Measurements from ENCODE around the gene SLC16A2. TPM values are rescaled to one million over a fixed set of nuclear protein-coding genes. Genes with fewer than 3 reads are reported as not detected.

The SLC16A2 gene
- polyA plus RNA-seq (2012; ENCODE audit: low read depth, missing spikeins): not detected

- no peak for TF ChIP-seq POU2F2 (IDR thresholded peaks at IDR 0.05; ENCODE audit: low read depth, low read length)
- DNase-seq (ENCODE audit: insufficient read length, low spot score): peak; percentile 45
- peak; percentile 55 for FAIRE-seq
These were observed at the start of gene SLC16A2 for GRCh38 chrX:74421036-74421739. SLC16A2 (plus strand) TSS chrX:74421493; CDS start chrX:74421638, 145 bp downstream.

GRCh38 chrX:74372272-74372671 lies 49.0 kb upstream of the SLC16A2 start:
- no peak for TF ChIP-seq POU2F2 (IDR thresholded peaks at IDR 0.05; ENCODE audit: low read depth, low read length)
- TF ChIP-seq SPI1 (IDR thresholded peaks at IDR 0.05; ENCODE audit: low read depth, low read length): no peak
- no peak for TF ChIP-seq POLR2A (IDR thresholded peaks at IDR 0.05; ENCODE audit: low read depth, low read length)
- no peak for TF ChIP-seq TAF1 (IDR thresholded peaks at IDR 0.05; ENCODE audit: low read depth, low read length)
- no peak for TF ChIP-seq PAX5 (IDR thresholded peaks at IDR 0.05; ENCODE audit: insufficient read depth, low read length, severe bottlenecking)
- TF ChIP-seq POLR2AphosphoS5 (IDR thresholded peaks at IDR 0.05; ENCODE audit: low read depth, low read length): no peak
- FAIRE-seq (no peak), DNase-seq (ENCODE audit: insufficient read length, low spot score) (no peak)

- DNase-seq (ENCODE audit: insufficient read length, low spot score) (no peak), FAIRE-seq (no peak)
- TF ChIP-seq TAF1 (IDR thresholded peaks at IDR 0.05; ENCODE audit: low read depth, low read length) (no peak), POU2F2 (IDR thresholded peaks at IDR 0.05; ENCODE audit: low read depth, low read length) (no peak), SPI1 (IDR thresholded peaks at IDR 0.05; ENCODE audit: low read depth, low read length) (no peak), POLR2AphosphoS5 (IDR thresholded peaks at IDR 0.05; ENCODE audit: low read depth, low read length) (no peak), POLR2A (IDR thresholded peaks at IDR 0.05; ENCODE audit: low read depth, low read length) (no peak)
These were observed 44.0 kb upstream of the SLC16A2 start for GRCh38 chrX:74377282-74377681.

- no peak for TF ChIP-seq TAF1 (IDR thresholded peaks at IDR 0.05; ENCODE audit: low read depth, low read length)
- no peak for TF ChIP-seq POU2F2 (IDR thresholded peaks at IDR 0.05; ENCODE audit: low read depth, low read length)
- TF ChIP-seq POLR2A (IDR thresholded peaks at IDR 0.05; ENCODE audit: low read depth, low read length): no peak
- TF ChIP-seq SPI1 (IDR thresholded peaks at IDR 0.05; ENCODE audit: low read depth, low read length): no peak
- no peak for TF ChIP-seq PAX5 (IDR thresholded peaks at IDR 0.05; ENCODE audit: insufficient read depth, low read length, severe bottlenecking)
- no peak for TF ChIP-seq POLR2AphosphoS5 (IDR thresholded peaks at IDR 0.05; ENCODE audit: low read depth, low read length)
- DNase-seq (ENCODE audit: insufficient read length, low spot score) (peak; percentile 7), FAIRE-seq (peak; percentile 92)
These were observed 38.7 kb upstream of the SLC16A2 start for GRCh38 chrX:74382613-74383012.

- TF ChIP-seq POLR2A (IDR thresholded peaks at IDR 0.05; ENCODE audit: low read depth, low read length): no peak
- no peak for TF ChIP-seq POU2F2 (IDR thresholded peaks at IDR 0.05; ENCODE audit: low read depth, low read length)
- TF ChIP-seq TAF1 (IDR thresholded peaks at IDR 0.05; ENCODE audit: low read depth, low read length): no peak
- no peak for TF ChIP-seq POLR2AphosphoS5 (IDR thresholded peaks at IDR 0.05; ENCODE audit: low read depth, low read length)
- no peak for TF ChIP-seq PAX5 (IDR thresholded peaks at IDR 0.05; ENCODE audit: insufficient read depth, low read length, severe bottlenecking)
- TF ChIP-seq SPI1 (IDR thresholded peaks at IDR 0.05; ENCODE audit: low read depth, low read length): no peak
- no peak for DNase-seq (ENCODE audit: insufficient read length, low spot score)
- no peak for FAIRE-seq
These were observed 37.7 kb upstream of the SLC16A2 start for GRCh38 chrX:74383611-74384010.

GRCh38 chrX:74389016-74389722 lies 32.1 kb upstream of the SLC16A2 start:
- no peak for TF ChIP-seq POLR2AphosphoS5 (IDR thresholded peaks at IDR 0.05; ENCODE audit: low read depth, low read length)
- TF ChIP-seq TAF1 (IDR thresholded peaks at IDR 0.05; ENCODE audit: low read depth, low read length): no peak
- no peak for TF ChIP-seq PAX5 (IDR thresholded peaks at IDR 0.05; ENCODE audit: insufficient read depth, low read length, severe bottlenecking)
- no peak for TF ChIP-seq SPI1 (IDR thresholded peaks at IDR 0.05; ENCODE audit: low read depth, low read length)
- no peak for TF ChIP-seq POU2F2 (IDR thresholded peaks at IDR 0.05; ENCODE audit: low read depth, low read length)
- DNase-seq (ENCODE audit: insufficient read length, low spot score): no peak
- FAIRE-seq: no peak

- TF ChIP-seq TAF1 (IDR thresholded peaks at IDR 0.05; ENCODE audit: low read depth, low read length): no peak
- FAIRE-seq (no peak), DNase-seq (ENCODE audit: insufficient read length, low spot score) (no peak)
These were observed 25.7 kb upstream of the SLC16A2 start for GRCh38 chrX:74395556-74395955.

- no peak for DNase-seq (ENCODE audit: insufficient read length, low spot score)
- TF ChIP-seq POU2F2 (IDR thresholded peaks at IDR 0.05; ENCODE audit: low read depth, low read length) (no peak), SPI1 (IDR thresholded peaks at IDR 0.05; ENCODE audit: low read depth, low read length) (no peak), TAF1 (IDR thresholded peaks at IDR 0.05; ENCODE audit: low read depth, low read length) (no peak), POLR2A (IDR thresholded peaks at IDR 0.05; ENCODE audit: low read depth, low read length) (no peak), POLR2AphosphoS5 (IDR thresholded peaks at IDR 0.05; ENCODE audit: low read depth, low read length) (no peak), PAX5 (IDR thresholded peaks at IDR 0.05; ENCODE audit: insufficient read depth, low read length, severe bottlenecking) (no peak)
- FAIRE-seq: no peak
These were observed 15.3 kb upstream of the SLC16A2 start for GRCh38 chrX:74405973-74406489.

- no peak for FAIRE-seq
- TF ChIP-seq POLR2A (IDR thresholded peaks at IDR 0.05; ENCODE audit: low read depth, low read length) (no peak), PAX5 (IDR thresholded peaks at IDR 0.05; ENCODE audit: insufficient read depth, low read length, severe bottlenecking) (no peak), POU2F2 (IDR thresholded peaks at IDR 0.05; ENCODE audit: low read depth, low read length) (no peak), SPI1 (IDR thresholded peaks at IDR 0.05; ENCODE audit: low read depth, low read length) (no peak), TAF1 (IDR thresholded peaks at IDR 0.05; ENCODE audit: low read depth, low read length) (no peak), POLR2AphosphoS5 (IDR thresholded peaks at IDR 0.05; ENCODE audit: low read depth, low read length) (no peak)
- no peak for DNase-seq (ENCODE audit: insufficient read length, low spot score)
These were observed 13.0 kb upstream of the SLC16A2 start for GRCh38 chrX:74408304-74408703.

- DNase-seq (ENCODE audit: insufficient read length, low spot score) (no peak), FAIRE-seq (no peak)
- TF ChIP-seq PAX5 (IDR thresholded peaks at IDR 0.05; ENCODE audit: insufficient read depth, low read length, severe bottlenecking) (no peak), POLR2AphosphoS5 (IDR thresholded peaks at IDR 0.05; ENCODE audit: low read depth, low read length) (no peak), POU2F2 (IDR thresholded peaks at IDR 0.05; ENCODE audit: low read depth, low read length) (no peak), SPI1 (IDR thresholded peaks at IDR 0.05; ENCODE audit: low read depth, low read length) (no peak), POLR2A (IDR thresholded peaks at IDR 0.05; ENCODE audit: low read depth, low read length) (no peak), TAF1 (IDR thresholded peaks at IDR 0.05; ENCODE audit: low read depth, low read length) (no peak)
These were observed 1.5 kb upstream of the SLC16A2 start for GRCh38 chrX:74419864-74420195.
